Neutrophil (primary cell): ENCODE data around the gene LRFN2.

Experiments used
- H3K27ac ChIP-seq: fragments of 200-600 bp; sonication (generic); 2 replicates; pipeline ENCODE4 v1.5.1; 2016; ENCODE audit warnings: mild to moderate bottlenecking, moderate library complexity
- H3K27me3 ChIP-seq: fragments of 200-600 bp; sonication (generic); 2 replicates; pipeline ENCODE4 v1.6.0; 2016; ENCODE audit warnings: mild to moderate bottlenecking
- H3K36me3 ChIP-seq: fragments of 200-600 bp; sonication (generic); 2 replicates; pipeline ENCODE4 v1.5.1; 2017
- H3K4me1 ChIP-seq, 2 experiments: fragments of 200-600 bp in 1 of 2; sonication (generic) in 1 of 2; 1 replicate in 1 of 2; 2 replicates in 1 of 2; pipeline versions ENCODE4 v1.5.1 to v1.6.1; 2013 to 2016; ENCODE audit warnings: low read depth in 1 of 2, low read length in 1 of 2, mild to moderate bottlenecking in 1 of 2, moderate library complexity in 1 of 2; ENCODE audit not compliant: control insufficient read depth in 1 of 2, insufficient read depth in 1 of 2
- H3K4me3 ChIP-seq, 2 experiments: fragments of 200-600 bp in 1 of 2; sonication (generic) in 1 of 2; 1 replicate in 1 of 2; 2 replicates in 1 of 2; pipeline ENCODE4 v1.5.1; 2013 to 2016; ENCODE audit warnings: low read depth in 1 of 2, low read length in 1 of 2, mild to moderate bottlenecking in 1 of 2, moderate library complexity in 1 of 2
- H3K9me3 ChIP-seq: fragments of 200-600 bp; sonication (generic); 2 replicates; pipeline ENCODE4 v1.5.1; 2016
- CTCF ChIP-seq: fragments of 200-600 bp; sonication (generic); IDR thresholded peaks from 2 replicates; pipeline ENCODE4 v1.5.1; 2016; ENCODE audit warnings: antibody characterized with exemption

Gene LRFN2

GRCh38 chr6:40588480-40588879 is 1.3 kb upstream of the LRFN2 start:
- Histone ChIP-seq H3K27me3 (peaks cover 76% of the 10 kb centered on the region), H3K4me3 (no peak overlapping the region), H3K27ac (no peak overlapping the region), H3K4me1 (peaks cover 0 to 9% of the 10 kb centered on the region in 2 experiments), H3K9me3 (no peaks in the 10 kb centered on the region), H3K36me3 (no peaks in the 10 kb centered on the region)
- TF ChIP-seq CTCF = no peak

- no peak for TF ChIP-seq CTCF
- Histone ChIP-seq H3K4me1 (peaks cover 0 to 9% of the 10 kb centered on the region in 2 experiments), H3K4me3 (no peak overlapping the region), H3K9me3 (no peaks in the 10 kb centered on the region), H3K36me3 (no peaks in the 10 kb centered on the region), H3K27me3 (peaks cover 79% of the 10 kb centered on the region), H3K27ac (no peak overlapping the region)
Measured at GRCh38 chr6:40588070-40588384, 863 bp upstream of the LRFN2 start.

GRCh38 chr6:40586369-40587201 is 579 bp downstream of the LRFN2 start:
- H3K27ac ChIP-seq = no peak overlapping the region
- H3K4me3 ChIP-seq = no peak overlapping the region
- peaks cover 82% of the 10 kb centered on the region for H3K27me3 ChIP-seq
- H3K4me1 ChIP-seq = peaks cover 0 to 9% of the 10 kb centered on the region in 2 experiments
- TF ChIP-seq CTCF = no peak
- no peaks in the 10 kb centered on the region for H3K36me3 ChIP-seq
- no peaks in the 10 kb centered on the region for H3K9me3 ChIP-seq

GRCh38 chr6:40585651-40586269 is 1.4 kb downstream of the LRFN2 start:
- Histone ChIP-seq H3K36me3 (no peaks in the 10 kb centered on the region), H3K4me3 (no peak overlapping the region), H3K27me3 (peaks cover 77% of the 10 kb centered on the region), H3K4me1 (peaks cover 0 to 9% of the 10 kb centered on the region in 2 experiments), H3K9me3 (no peaks in the 10 kb centered on the region), H3K27ac (no peak overlapping the region)
- TF ChIP-seq CTCF = no peak

- Histone ChIP-seq H3K4me3 (no peak overlapping the region), H3K4me1 (peaks cover 0 to 9% of the 10 kb centered on the region in 2 experiments), H3K27me3 (peaks cover 72% of the 10 kb centered on the region), H3K9me3 (no peaks in the 10 kb centered on the region), H3K36me3 (no peaks in the 10 kb centered on the region), H3K27ac (no peak overlapping the region)
- TF ChIP-seq CTCF = no peak
Measured at GRCh38 chr6:40585223-40585622, 1.9 kb downstream of the LRFN2 start.
